Amygdala (tissue), 56 donors: ENCODE data around the gene GHRHR.
A peak's percentile ranks its signal among the peaks of the same experiment; 100 is the strongest.

Experiments used
- DNase-seq, 56 donors: peaks; one replicate each; lab custom pipeline; 2025; lab: John Stamatoyannopoulos, UW

The GHRHR gene

GRCh38 chr7:30965372-30965771 lies 1.6 kb downstream of the GHRHR start:
- peak in 1 of 56 donors; percentile 16 for DNase-seq

- DNase-seq: no peak
These were observed 2.1 kb downstream of the GHRHR start for GRCh38 chr7:30965883-30966282.

GRCh38 chr7:30968294-30968693 lies 4.5 kb downstream of the GHRHR start:
- DNase-seq: no peak

GRCh38 chr7:30968747-30969603 lies 5.2 kb downstream of the GHRHR start:
- no peak for DNase-seq

GRCh38 chr7:30969604-30969970 lies 5.8 kb downstream of the GHRHR start:
- no peak for DNase-seq

GRCh38 chr7:30970074-30970473 lies 6.3 kb downstream of the GHRHR start:
- DNase-seq: no peak

- DNase-seq: no peak
These were observed 6.9 kb downstream of the GHRHR start for GRCh38 chr7:30970594-30971094.

- DNase-seq: no peak
These were observed 7.7 kb downstream of the GHRHR start for GRCh38 chr7:30971440-30971839.

GRCh38 chr7:30971840-30972563 lies 8.2 kb downstream of the GHRHR start:
- no peak for DNase-seq

GRCh38 chr7:30973292-30973691 lies 9.5 kb downstream of the GHRHR start:
- DNase-seq: no peak

- DNase-seq: no peak
These were observed 10.2 kb downstream of the GHRHR start for GRCh38 chr7:30973791-30974604.

GRCh38 chr7:30974605-30975255 lies 11.0 kb downstream of the GHRHR start:
- DNase-seq: peak in 1 of 56 donors; percentile 10

- DNase-seq: no peak
These were observed 11.6 kb downstream of the GHRHR start for GRCh38 chr7:30975256-30975899.

- DNase-seq: no peak
These were observed 12.6 kb downstream of the GHRHR start for GRCh38 chr7:30976381-30976780.

- no peak for DNase-seq
These were observed 13.5 kb downstream of the GHRHR start for GRCh38 chr7:30977222-30977621.

- DNase-seq: no peak
These were observed 14.3 kb downstream of the GHRHR start for GRCh38 chr7:30977896-30978564.

GRCh38 chr7:30979027-30979426 lies 15.3 kb downstream of the GHRHR start:
- DNase-seq: no peak

GRCh38 chr7:30980194-30980593 lies 16.4 kb downstream of the GHRHR start:
- no peak for DNase-seq

GRCh38 chr7:30980751-30981150 lies 17.0 kb downstream of the GHRHR start:
- DNase-seq: no peak
